ENCODE measurements around the gene CAMTA1. TPM values are rescaled to one million over a fixed set of nuclear protein-coding genes. Genes with fewer than 3 reads are reported as not detected.

Gene CAMTA1
- total RNA-seq, 1 donor from 2014 or later = 109 TPM

- no peak for DNase-seq (ENCODE audit: low read depth, low spot score)
- H3K36me3 Mint-ChIP-seq (ENCODE audit: low read depth) = peaks cover 6% of the 10 kb centered on the region
- no peak overlapping the region for H3K4me3 Mint-ChIP-seq
- H3K27me3 Mint-ChIP-seq (ENCODE audit: low read depth) = no peaks in the 10 kb centered on the region
- H3K27ac Mint-ChIP-seq (ENCODE audit: unreplicated experiment) = no peak overlapping the region
- TF ChIP-seq CTCF (conservative IDR thresholded peaks at IDR 0.05) = no peak
- no peaks in the 10 kb centered on the region for H3K9me3 Mint-ChIP-seq
- peaks cover 32% of the 10 kb centered on the region for H3K4me1 Mint-ChIP-seq
These were observed 120.5 kb downstream of the CAMTA1 start for GRCh38 chr1:6905790-6906189.

GRCh38 chr1:6906783-6907182, 121.5 kb downstream of the CAMTA1 start:
- TF ChIP-seq CTCF (conservative IDR thresholded peaks at IDR 0.05) = no peak
- Mint-ChIP-seq H3K27ac (ENCODE audit: unreplicated experiment) (peak overlapping the region; percentile 88), H3K4me1 (peaks cover 41% of the 10 kb centered on the region), H3K36me3 (ENCODE audit: low read depth) (peaks cover 6% of the 10 kb centered on the region), H3K27me3 (ENCODE audit: low read depth) (no peaks in the 10 kb centered on the region), H3K4me3 (no peak overlapping the region), H3K9me3 (no peaks in the 10 kb centered on the region)
- DNase-seq (ENCODE audit: low read depth, low spot score) = no peak

DNA sequence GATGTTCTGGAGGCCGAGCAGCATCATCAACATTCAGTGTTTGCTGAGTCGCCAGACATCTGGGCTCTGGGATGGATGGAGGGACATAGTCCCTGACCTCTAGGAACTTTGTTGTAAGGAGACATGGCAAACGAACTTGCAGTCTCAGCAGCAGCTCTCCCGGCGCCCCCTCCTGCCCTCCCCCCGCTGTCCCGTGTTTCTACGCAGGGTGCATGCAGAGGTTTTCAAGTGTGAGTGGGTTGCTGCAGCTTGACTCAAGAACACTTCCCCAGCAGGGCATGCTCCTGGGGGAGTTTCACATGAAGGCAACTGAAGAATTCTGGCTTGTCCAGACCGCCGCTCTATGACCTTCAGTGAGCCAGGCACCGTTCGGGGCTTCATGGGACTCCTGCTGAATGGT, 121.9 kb downstream of the CAMTA1 start:
- no peaks in the 10 kb centered on the region for H3K9me3 Mint-ChIP-seq
- H3K36me3 Mint-ChIP-seq (ENCODE audit: low read depth) = peaks cover 8% of the 10 kb centered on the region
- H3K27me3 Mint-ChIP-seq (ENCODE audit: low read depth) = peaks cover 2% of the 10 kb centered on the region
- no peak for TF ChIP-seq CTCF (conservative IDR thresholded peaks at IDR 0.05)
- H3K4me3 Mint-ChIP-seq = no peak overlapping the region
- peak overlapping the region; percentile 88 for H3K27ac Mint-ChIP-seq (ENCODE audit: unreplicated experiment)
- H3K4me1 Mint-ChIP-seq = peaks cover 45% of the 10 kb centered on the region
- no peak for DNase-seq (ENCODE audit: low read depth, low spot score)

GRCh38 chr1:6907676-6908434, 122.6 kb downstream of the CAMTA1 start:
- H3K27me3 Mint-ChIP-seq (ENCODE audit: low read depth) = peaks cover 2% of the 10 kb centered on the region
- H3K4me1 Mint-ChIP-seq = peaks cover 51% of the 10 kb centered on the region
- H3K27ac Mint-ChIP-seq (ENCODE audit: unreplicated experiment) = peak overlapping the region; percentile 8
- no peaks in the 10 kb centered on the region for H3K9me3 Mint-ChIP-seq
- H3K36me3 Mint-ChIP-seq (ENCODE audit: low read depth) = peaks cover 8% of the 10 kb centered on the region
- no peak overlapping the region for H3K4me3 Mint-ChIP-seq
- TF ChIP-seq CTCF (conservative IDR thresholded peaks at IDR 0.05) = no peak
- no peak for DNase-seq (ENCODE audit: low read depth, low spot score)

GRCh38 chr1:6909401-6909800, 124.1 kb downstream of the CAMTA1 start:
- peaks cover 60% of the 10 kb centered on the region for H3K4me1 Mint-ChIP-seq
- H3K4me3 Mint-ChIP-seq = no peak overlapping the region
- no peak overlapping the region for H3K27ac Mint-ChIP-seq (ENCODE audit: unreplicated experiment)
- H3K9me3 Mint-ChIP-seq = no peaks in the 10 kb centered on the region
- H3K36me3 Mint-ChIP-seq (ENCODE audit: low read depth) = peaks cover 6% of the 10 kb centered on the region
- DNase-seq (ENCODE audit: low read depth, low spot score) = no peak
- peaks cover 5% of the 10 kb centered on the region for H3K27me3 Mint-ChIP-seq (ENCODE audit: low read depth)
- no peak for TF ChIP-seq CTCF (conservative IDR thresholded peaks at IDR 0.05)

All from neural crest cell (in vitro differentiated cells).